Measurements from ENCODE around the gene RAB33A. TPM values are rescaled to one million over a fixed set of nuclear protein-coding genes. Genes with fewer than 3 reads are reported as not detected.
A peak's percentile ranks its signal among the peaks of the same experiment; 100 is the strongest.

RAB33A gene
- polyA plus RNA-seq, 3 donors, result 0.13 to 2.1 (median 1.6) TPM

DNA sequence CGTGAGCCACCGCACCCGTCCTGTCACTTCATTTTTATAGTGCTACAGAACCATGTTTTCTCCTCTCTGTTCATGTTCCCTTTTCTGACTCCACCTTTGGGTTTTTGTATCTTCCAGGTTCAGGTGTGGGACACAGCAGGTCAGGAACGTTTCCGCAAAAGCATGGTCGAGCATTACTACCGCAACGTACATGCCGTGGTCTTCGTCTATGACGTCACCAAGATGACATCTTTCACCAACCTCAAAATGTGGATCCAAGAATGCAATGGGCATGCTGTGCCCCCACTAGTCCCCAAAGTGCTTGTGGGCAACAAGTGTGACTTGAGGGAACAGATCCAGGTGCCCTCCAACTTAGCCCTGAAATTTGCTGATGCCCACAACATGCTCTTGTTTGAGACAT is 12.4 kb downstream of the RAB33A start:
- H3K27ac ChIP-seq (ENCODE audit: low read depth in 1 of 2, low read length in 2 of 2), result no peak overlapping the region
- H3K4me2 ChIP-seq (replicated peaks; ENCODE audit: extremely low read depth, low read length, poor library complexity, severe bottlenecking), result no peak overlapping the region
- H3K4me1 ChIP-seq (ENCODE audit: control insufficient read depth in 1 of 2, insufficient read depth in 2 of 2, low read length in 2 of 2), result no peaks in the 10 kb centered on the region
- Mint-ChIP-seq H3K4me1 (peaks cover 17% of the 10 kb centered on the region), H3K4me3 (no peak overlapping the region), H3K27me3 (ENCODE audit: low read depth in 3 of 3) (peaks cover 0 to 6% (median 2%) of the 10 kb centered on the region in 3 donors), H3K27ac (peak overlapping the region in 1 of 7 donors; percentile 51), H3K36me3 (no peaks in the 10 kb centered on the region), H3K9me3 (peaks cover 0 to 2% (median 0%) of the 10 kb centered on the region in 7 donors)
- H2AFZ ChIP-seq (ENCODE audit: insufficient read depth, low read depth, low read length, poor library complexity, severe bottlenecking), result no peak overlapping the region
- H4K20me1 ChIP-seq (ENCODE audit: insufficient read depth, low read length), result no peaks in the 10 kb centered on the region
- H3K4me3 ChIP-seq (replicated peaks in 1 of 3; ENCODE audit: low read depth in 2 of 3, low read length in 3 of 3), result no peak overlapping the region
- intact Hi-C loops (cut with micrococcal nuclease), result no loop called here
- H3K9ac ChIP-seq (ENCODE audit: insufficient read depth, low read length, poor library complexity, severe bottlenecking), result no peak overlapping the region
- no peaks in the 10 kb centered on the region for H3K27me3 ChIP-seq (ENCODE audit: control insufficient read depth in 2 of 2, insufficient read depth in 2 of 2, low read length in 2 of 2)
- H3K36me3 ChIP-seq (replicated peaks in 1 of 2; ENCODE audit: control insufficient read depth in 1 of 2, insufficient read depth in 2 of 2, low read length in 2 of 2), result no peaks in the 10 kb centered on the region
- H3K79me2 ChIP-seq (ENCODE audit: insufficient read depth, low read length), result no peaks in the 10 kb centered on the region
- no peak for DNase-seq
- no peak for TF ChIP-seq CTCF (IDR thresholded peaks at IDR 0.05)
- no peaks in the 10 kb centered on the region for H3K9me3 ChIP-seq (replicated peaks in 1 of 2; ENCODE audit: control insufficient read depth in 1 of 2, insufficient read depth in 1 of 2, low read length in 2 of 2)
- WGBS (ENCODE audit: insufficient coverage), result 89% methylated on average over 3 of the region's 11 CpGs

DNA sequence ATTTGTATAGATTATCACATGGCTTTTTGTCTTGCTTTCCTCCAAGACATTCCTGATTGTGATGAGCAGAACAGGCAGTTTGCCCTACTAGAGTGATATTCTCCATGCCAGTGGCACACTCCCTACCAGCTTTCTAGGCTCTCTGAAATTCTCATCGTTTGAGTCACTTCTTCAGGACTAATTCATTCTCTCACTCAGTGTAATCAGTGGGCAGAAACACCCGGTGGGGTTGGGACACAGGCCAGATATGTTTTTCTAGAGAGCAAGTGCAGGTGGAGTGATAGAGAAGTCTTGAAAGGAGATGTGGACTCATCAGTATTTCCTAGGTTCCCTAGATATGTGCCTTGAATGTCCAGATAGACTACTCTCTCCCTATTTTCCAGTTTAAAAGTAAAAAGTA is 13.1 kb downstream of the RAB33A start:
- no peaks in the 10 kb centered on the region for H3K36me3 Mint-ChIP-seq
- H3K4me3 ChIP-seq (replicated peaks in 1 of 3; ENCODE audit: low read depth in 2 of 3, low read length in 3 of 3), result no peak overlapping the region
- no peaks in the 10 kb centered on the region for H3K79me2 ChIP-seq (ENCODE audit: insufficient read depth, low read length)
- WGBS (ENCODE audit: insufficient coverage), result no CpG with 5 or more reads among the region's 2 CpGs
- H3K27me3 Mint-ChIP-seq (ENCODE audit: low read depth in 3 of 3), result peaks cover 0 to 6% (median 2%) of the 10 kb centered on the region in 3 donors
- H2AFZ ChIP-seq (ENCODE audit: insufficient read depth, low read depth, low read length, poor library complexity, severe bottlenecking), result no peak overlapping the region
- intact Hi-C loops (cut with micrococcal nuclease), result no loop called here
- no peaks in the 10 kb centered on the region for H3K9me3 ChIP-seq (replicated peaks in 1 of 2; ENCODE audit: control insufficient read depth in 1 of 2, insufficient read depth in 1 of 2, low read length in 2 of 2)
- no peak for TF ChIP-seq CTCF (IDR thresholded peaks at IDR 0.05)
- peak overlapping the region in 1 of 7 donors; percentile 32 for H3K27ac Mint-ChIP-seq
- no peak overlapping the region for H3K9ac ChIP-seq (ENCODE audit: insufficient read depth, low read length, poor library complexity, severe bottlenecking)
- H3K4me1 Mint-ChIP-seq, result peaks cover 13% of the 10 kb centered on the region
- no peaks in the 10 kb centered on the region for H3K27me3 ChIP-seq (ENCODE audit: control insufficient read depth in 2 of 2, insufficient read depth in 2 of 2, low read length in 2 of 2)
- no peak overlapping the region for H3K4me3 Mint-ChIP-seq
- no peaks in the 10 kb centered on the region for H3K36me3 ChIP-seq (replicated peaks in 1 of 2; ENCODE audit: control insufficient read depth in 1 of 2, insufficient read depth in 2 of 2, low read length in 2 of 2)
- H3K4me1 ChIP-seq (ENCODE audit: control insufficient read depth in 1 of 2, insufficient read depth in 2 of 2, low read length in 2 of 2), result no peaks in the 10 kb centered on the region
- H3K4me2 ChIP-seq (replicated peaks; ENCODE audit: extremely low read depth, low read length, poor library complexity, severe bottlenecking), result no peak overlapping the region
- H4K20me1 ChIP-seq (ENCODE audit: insufficient read depth, low read length), result no peaks in the 10 kb centered on the region
- no peak overlapping the region for H3K27ac ChIP-seq (ENCODE audit: low read depth in 1 of 2, low read length in 2 of 2)
- peaks cover 0 to 2% (median 0%) of the 10 kb centered on the region in 7 donors for H3K9me3 Mint-ChIP-seq
- no peak for DNase-seq
